ENCODE data around the gene FZR1.

FZR1 gene

DNA sequence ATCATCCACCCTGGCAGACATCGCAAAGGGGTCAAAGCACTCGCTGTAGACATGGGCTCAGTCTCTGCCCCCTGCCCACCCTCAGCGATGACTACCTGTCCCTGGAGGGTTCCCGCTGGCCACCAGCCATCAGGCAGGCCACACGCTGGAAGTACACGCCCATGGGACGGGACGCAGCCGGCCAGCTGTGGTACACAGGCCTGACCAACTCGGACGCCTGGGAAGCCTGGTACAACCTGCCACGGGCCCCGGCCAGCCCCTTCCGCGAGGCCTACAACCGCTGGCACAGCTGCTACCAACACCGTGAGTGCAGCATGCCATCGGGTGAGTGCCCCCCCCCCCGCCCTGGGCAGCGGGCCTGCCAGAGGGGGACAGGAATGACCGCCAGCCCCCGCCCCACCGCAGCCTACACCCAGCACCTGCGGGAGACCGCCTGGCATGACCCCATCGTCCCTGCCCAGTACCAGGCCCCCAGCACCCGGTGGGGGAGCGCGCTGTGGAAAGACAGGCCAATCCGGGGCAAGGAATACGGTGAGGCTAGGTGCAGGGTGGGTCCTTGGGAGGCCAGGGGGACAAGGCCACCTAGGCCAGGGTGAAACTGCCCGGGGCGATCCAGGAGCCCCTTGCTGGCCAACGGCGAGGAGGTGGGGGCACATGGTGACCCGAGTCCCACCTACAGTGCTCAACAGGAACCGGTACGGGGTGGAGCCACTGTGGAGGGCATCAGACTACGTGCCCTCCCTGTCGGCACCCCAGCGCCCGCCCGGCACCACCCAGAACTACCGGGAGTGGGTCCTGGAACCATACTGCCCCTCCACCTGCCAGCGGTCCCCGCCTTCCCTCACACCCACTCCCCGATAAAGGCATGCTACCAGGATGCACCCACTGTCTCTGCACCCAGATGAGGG, 37.3 kb downstream of the FZR1 start:
- no peak overlapping the region for H3K27ac ChIP-seq (ENCODE audit: insufficient read depth in 1 of 2, low read depth in 1 of 2, low read length in 2 of 2, poor library complexity in 1 of 2, severe bottlenecking in 2 of 2)
- no peak for DNase-seq
- WGBS (ENCODE audit: insufficient coverage): 92% methylated on average over 32 of the region's 47 CpGs
- H3K4me1 ChIP-seq (ENCODE audit: control extremely low read depth in 1 of 4, control insufficient read depth in 4 of 4, insufficient read depth in 4 of 4, low read length in 3 of 4): peaks cover 0 to 6% (median 1%) of the 10 kb centered on the region in 4 experiments
- no peaks in the 10 kb centered on the region for H3K9me3 ChIP-seq (ENCODE audit: control extremely low read depth in 1 of 5, control insufficient read depth in 4 of 5, insufficient read depth in 2 of 5, low read depth in 1 of 5, low read length in 4 of 5)
- H3K36me3 ChIP-seq (ENCODE audit: control insufficient read depth in 4 of 4, insufficient read depth in 4 of 4, low read length in 3 of 4): peaks cover 2 to 59% (median 34%) of the 10 kb centered on the region in 4 experiments
- no peak overlapping the region for H3K4me3 ChIP-seq (ENCODE audit: control insufficient read depth in 1 of 7, extremely low read depth in 1 of 7, insufficient read depth in 4 of 7, low read depth in 2 of 7, low read length in 6 of 7)
- ChIA-PET POLR2A (no interaction called here), CTCF (interaction anchor here (1.3 to 4.4 kb wide), 3 partner anchors 12 to 79 kb away, joined by 4 to 25 read pairs (median 5); partner anchors contain the start of gene MFSD12)
- H3K27me3 ChIP-seq (replicated peaks in 2 of 5; ENCODE audit: control insufficient read depth in 4 of 5, insufficient read depth in 5 of 5, low read length in 4 of 5): no peaks in the 10 kb centered on the region

DNA sequence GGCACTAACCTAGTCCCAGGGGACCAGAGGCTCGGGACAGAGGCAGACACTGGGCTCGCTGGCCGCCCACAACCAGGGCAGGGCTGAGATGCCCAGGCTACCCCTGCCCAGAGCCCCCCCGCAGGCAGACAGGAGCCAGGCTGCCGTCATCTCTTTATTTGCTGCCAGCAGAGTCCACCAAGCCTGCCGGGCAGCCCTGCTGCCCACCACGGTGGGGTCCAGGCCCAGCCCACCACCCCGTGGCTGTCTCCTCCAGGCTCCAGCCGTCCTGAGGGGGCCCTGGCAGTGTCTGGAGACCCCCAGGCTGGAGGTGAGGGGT, 37.9 kb downstream of the FZR1 start:
- CTCF ChIA-PET: interaction anchor here (1.3 to 4.4 kb wide), 5 partner anchors 13 to 78 kb away, joined by 4 to 25 read pairs (median 5); partner anchors contain the start of gene MFSD12
- WGBS (ENCODE audit: insufficient coverage): 91% methylated on average over 9 of the region's 9 CpGs
- no peaks in the 10 kb centered on the region for H3K9me3 ChIP-seq (ENCODE audit: control extremely low read depth in 1 of 5, control insufficient read depth in 4 of 5, insufficient read depth in 2 of 5, low read depth in 1 of 5, low read length in 4 of 5)
- no peaks in the 10 kb centered on the region for H3K27me3 ChIP-seq (replicated peaks in 2 of 5; ENCODE audit: control insufficient read depth in 4 of 5, insufficient read depth in 5 of 5, low read length in 4 of 5)
- no peak for DNase-seq
- no peak overlapping the region for H3K27ac ChIP-seq (ENCODE audit: insufficient read depth in 1 of 2, low read depth in 1 of 2, low read length in 2 of 2, poor library complexity in 1 of 2, severe bottlenecking in 2 of 2)
- peaks cover 0 to 12% (median 1%) of the 10 kb centered on the region in 4 experiments for H3K4me1 ChIP-seq (ENCODE audit: control extremely low read depth in 1 of 4, control insufficient read depth in 4 of 4, insufficient read depth in 4 of 4, low read length in 3 of 4)
- POLR2A ChIA-PET: no interaction called here
- no peak overlapping the region for H3K4me3 ChIP-seq (ENCODE audit: control insufficient read depth in 1 of 7, extremely low read depth in 1 of 7, insufficient read depth in 4 of 7, low read depth in 2 of 7, low read length in 6 of 7)
- H3K36me3 ChIP-seq (ENCODE audit: control insufficient read depth in 4 of 4, insufficient read depth in 4 of 4, low read length in 3 of 4): peaks cover 2 to 62% (median 33%) of the 10 kb centered on the region in 4 experiments

DNA sequence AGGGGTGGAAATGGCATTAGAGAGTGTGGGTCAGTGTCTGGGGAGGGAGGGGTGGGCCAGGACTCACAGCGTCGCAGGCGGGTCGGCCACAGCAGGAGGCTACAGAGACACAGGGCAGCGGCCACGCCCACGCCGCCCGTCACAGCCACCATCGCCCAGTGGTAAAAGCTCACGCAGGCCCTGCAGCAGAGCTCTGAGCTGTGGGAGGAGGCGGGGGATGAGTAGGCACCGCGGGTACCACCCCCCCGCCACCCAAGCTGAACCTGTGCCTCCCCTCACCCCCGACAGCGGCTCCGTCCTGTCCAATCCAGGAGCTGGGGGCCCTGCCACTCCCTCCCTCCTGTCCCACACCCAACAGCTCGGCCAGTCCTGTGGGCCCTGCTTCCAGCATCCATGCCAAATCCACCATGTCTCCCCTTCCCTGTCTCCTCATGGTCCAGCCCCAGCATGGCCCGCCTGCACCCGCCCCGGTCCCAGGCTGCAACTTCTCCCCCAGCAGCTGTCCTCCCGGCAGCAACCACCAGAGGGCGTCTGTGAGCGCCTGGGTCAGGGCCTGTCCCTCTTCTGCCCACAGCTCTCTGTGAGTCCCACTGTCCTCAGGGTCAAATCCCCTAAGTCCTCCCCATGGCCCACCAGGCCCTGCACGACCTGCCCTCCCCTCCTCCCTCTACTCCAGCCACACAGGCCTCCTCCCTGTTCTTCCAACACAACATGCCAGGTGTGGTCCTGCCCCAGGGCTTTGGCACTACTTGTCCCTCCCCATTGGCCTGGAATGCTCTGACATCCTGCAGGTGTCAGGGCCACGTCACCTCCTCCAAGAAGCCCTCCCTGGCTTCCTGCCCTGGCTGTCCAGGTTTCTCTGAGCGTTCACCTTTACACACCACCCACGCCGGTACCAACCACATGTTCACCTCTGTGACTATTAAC, 38.9 kb downstream of the FZR1 start:
- DNase-seq: peak in 2 of 3 donors; percentile 50 to 64
- Histone ChIP-seq H3K9me3 (ENCODE audit: control extremely low read depth in 1 of 5, control insufficient read depth in 4 of 5, insufficient read depth in 2 of 5, low read depth in 1 of 5, low read length in 4 of 5) (no peaks in the 10 kb centered on the region), H3K27me3 (replicated peaks in 2 of 5; ENCODE audit: control insufficient read depth in 4 of 5, insufficient read depth in 5 of 5, low read length in 4 of 5) (no peaks in the 10 kb centered on the region), H3K4me3 (ENCODE audit: control insufficient read depth in 1 of 7, extremely low read depth in 1 of 7, insufficient read depth in 4 of 7, low read depth in 2 of 7, low read length in 6 of 7) (no peak overlapping the region), H3K36me3 (ENCODE audit: control insufficient read depth in 4 of 4, insufficient read depth in 4 of 4, low read length in 3 of 4) (peaks cover 2 to 61% (median 26%) of the 10 kb centered on the region in 4 experiments), H3K4me1 (ENCODE audit: control extremely low read depth in 1 of 4, control insufficient read depth in 4 of 4, insufficient read depth in 4 of 4, low read length in 3 of 4) (peaks cover 0 to 13% (median 1%) of the 10 kb centered on the region in 4 experiments), H3K27ac (ENCODE audit: insufficient read depth in 1 of 2, low read depth in 1 of 2, low read length in 2 of 2, poor library complexity in 1 of 2, severe bottlenecking in 2 of 2) (no peak overlapping the region)
- ChIA-PET POLR2A (no interaction called here), CTCF (interaction anchor here (0.8 to 4.4 kb wide), 13 partner anchors 10 to 109 kb away, joined by 3 to 25 read pairs (median 5); partner anchors contain the start of gene MFSD12)
- 68% methylated on average over 23 of the region's 30 CpGs for WGBS (ENCODE audit: insufficient coverage)

DNA sequence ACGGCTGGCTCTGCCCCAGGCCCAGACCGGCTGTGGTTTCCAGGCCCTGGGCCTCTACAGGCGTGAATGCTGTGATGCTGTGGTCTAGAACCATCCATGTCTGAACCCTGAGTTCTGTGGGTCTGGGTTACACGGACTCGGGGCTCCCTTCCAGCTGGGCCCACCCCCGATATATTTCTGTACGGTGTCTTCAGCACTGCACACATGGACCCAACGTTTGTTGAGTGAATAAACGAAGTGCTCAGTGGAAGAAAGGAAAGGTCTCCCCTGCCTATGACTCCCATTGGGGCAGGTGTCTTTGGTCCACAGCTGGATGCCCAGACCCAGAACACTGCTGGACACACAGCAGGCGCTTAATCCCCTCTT, 39.5 kb downstream of the FZR1 start:
- Histone ChIP-seq H3K36me3 (ENCODE audit: control insufficient read depth in 4 of 4, insufficient read depth in 4 of 4, low read length in 3 of 4) (peaks cover 2 to 61% (median 26%) of the 10 kb centered on the region in 4 experiments), H3K27me3 (replicated peaks in 2 of 5; ENCODE audit: control insufficient read depth in 4 of 5, insufficient read depth in 5 of 5, low read length in 4 of 5) (no peaks in the 10 kb centered on the region), H3K27ac (ENCODE audit: insufficient read depth in 1 of 2, low read depth in 1 of 2, low read length in 2 of 2, poor library complexity in 1 of 2, severe bottlenecking in 2 of 2) (no peak overlapping the region), H3K9me3 (ENCODE audit: control extremely low read depth in 1 of 5, control insufficient read depth in 4 of 5, insufficient read depth in 2 of 5, low read depth in 1 of 5, low read length in 4 of 5) (no peaks in the 10 kb centered on the region), H3K4me1 (ENCODE audit: control extremely low read depth in 1 of 4, control insufficient read depth in 4 of 4, insufficient read depth in 4 of 4, low read length in 3 of 4) (peaks cover 0 to 13% (median 1%) of the 10 kb centered on the region in 4 experiments), H3K4me3 (ENCODE audit: control insufficient read depth in 1 of 7, extremely low read depth in 1 of 7, insufficient read depth in 4 of 7, low read depth in 2 of 7, low read length in 6 of 7) (no peak overlapping the region)
- ChIA-PET POLR2A (no interaction called here), CTCF (interaction anchor here (1.1 to 4.4 kb wide), 9 partner anchors 9 to 108 kb away, joined by 3 to 25 read pairs (median 5); partner anchors contain the start of gene MFSD12)
- DNase-seq: no peak
- 87% methylated on average over 9 of the region's 10 CpGs for WGBS (ENCODE audit: insufficient coverage)

DNA sequence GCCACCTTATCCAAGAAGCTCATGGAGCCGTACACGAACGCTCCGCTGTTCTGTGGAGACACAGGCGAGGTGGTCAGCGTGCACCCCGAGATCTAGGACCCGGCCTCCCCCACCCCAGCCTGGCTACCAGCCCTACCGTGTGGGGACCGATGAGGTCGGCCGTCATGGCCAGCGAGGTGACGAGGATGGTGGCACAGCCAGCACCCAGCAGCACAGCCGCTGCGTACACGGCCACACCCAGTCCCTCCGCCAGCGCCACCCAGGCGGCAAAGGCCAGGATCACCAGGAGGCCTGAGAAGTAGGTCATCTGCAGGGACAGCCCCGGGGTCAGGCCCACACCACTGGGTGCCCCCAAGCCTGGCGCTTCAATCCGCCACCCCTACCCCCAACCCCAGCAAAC, 40.0 kb downstream of the FZR1 start:
- no peak for DNase-seq
- Histone ChIP-seq H3K36me3 (ENCODE audit: control insufficient read depth in 4 of 4, insufficient read depth in 4 of 4, low read length in 3 of 4) (peaks cover 2 to 65% (median 28%) of the 10 kb centered on the region in 4 experiments), H3K4me1 (ENCODE audit: control extremely low read depth in 1 of 4, control insufficient read depth in 4 of 4, insufficient read depth in 4 of 4, low read length in 3 of 4) (peaks cover 0 to 13% (median 1%) of the 10 kb centered on the region in 4 experiments), H3K27me3 (replicated peaks in 2 of 5; ENCODE audit: control insufficient read depth in 4 of 5, insufficient read depth in 5 of 5, low read length in 4 of 5) (no peaks in the 10 kb centered on the region), H3K9me3 (ENCODE audit: control extremely low read depth in 1 of 5, control insufficient read depth in 4 of 5, insufficient read depth in 2 of 5, low read depth in 1 of 5, low read length in 4 of 5) (no peaks in the 10 kb centered on the region), H3K4me3 (ENCODE audit: control insufficient read depth in 1 of 7, extremely low read depth in 1 of 7, insufficient read depth in 4 of 7, low read depth in 2 of 7, low read length in 6 of 7) (no peak overlapping the region), H3K27ac (ENCODE audit: insufficient read depth in 1 of 2, low read depth in 1 of 2, low read length in 2 of 2, poor library complexity in 1 of 2, severe bottlenecking in 2 of 2) (no peak overlapping the region)
- ChIA-PET POLR2A (no interaction called here), CTCF (interaction anchor here (0.7 to 4.4 kb wide), 10 partner anchors 9 to 117 kb away, joined by 3 to 25 read pairs (median 4); partner anchors contain the start of gene MFSD12)
- 95% methylated on average over 21 of the region's 23 CpGs for WGBS (ENCODE audit: insufficient coverage)

DNA sequence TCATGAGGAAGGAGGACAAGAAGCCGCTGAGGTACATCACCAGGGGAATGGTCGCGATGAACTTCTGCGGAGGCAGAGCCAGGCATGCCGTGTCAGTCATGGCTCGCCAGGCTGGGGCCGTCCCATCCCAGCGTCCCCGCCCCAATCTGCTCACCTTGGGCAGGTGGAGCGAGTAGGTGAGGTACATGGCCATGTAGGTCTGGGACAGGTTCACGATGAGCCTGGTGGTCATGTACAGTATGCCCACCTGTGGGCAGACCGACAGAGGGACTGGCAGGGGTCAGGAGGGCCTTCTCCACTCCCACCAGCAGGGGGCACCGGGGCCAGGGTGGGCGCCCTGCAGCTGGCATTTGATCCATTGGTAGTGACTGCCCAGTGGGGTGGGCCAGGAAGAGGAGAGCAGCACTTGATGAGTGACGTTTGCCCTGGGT, 41.2 kb downstream of the FZR1 start:
- ChIA-PET POLR2A (no interaction called here), CTCF (interaction anchor here (1.1 to 2.1 kb wide), 3 partner anchors 10 to 61 kb away, joined by 3 to 4 read pairs (median 4); partner anchors contain the start of gene MFSD12)
- H3K27ac ChIP-seq (ENCODE audit: insufficient read depth in 1 of 2, low read depth in 1 of 2, low read length in 2 of 2, poor library complexity in 1 of 2, severe bottlenecking in 2 of 2): no peak overlapping the region
- H3K9me3 ChIP-seq (ENCODE audit: control extremely low read depth in 1 of 5, control insufficient read depth in 4 of 5, insufficient read depth in 2 of 5, low read depth in 1 of 5, low read length in 4 of 5): no peaks in the 10 kb centered on the region
- H3K27me3 ChIP-seq (replicated peaks in 2 of 5; ENCODE audit: control insufficient read depth in 4 of 5, insufficient read depth in 5 of 5, low read length in 4 of 5): no peaks in the 10 kb centered on the region
- H3K4me1 ChIP-seq (ENCODE audit: control extremely low read depth in 1 of 4, control insufficient read depth in 4 of 4, insufficient read depth in 4 of 4, low read length in 3 of 4): peaks cover 0 to 13% (median 1%) of the 10 kb centered on the region in 4 experiments
- H3K4me3 ChIP-seq (ENCODE audit: control insufficient read depth in 1 of 7, extremely low read depth in 1 of 7, insufficient read depth in 4 of 7, low read depth in 2 of 7, low read length in 6 of 7): no peak overlapping the region
- WGBS (ENCODE audit: insufficient coverage): 98% methylated on average over 14 of the region's 15 CpGs
- peaks cover 2 to 69% (median 28%) of the 10 kb centered on the region in 4 experiments for H3K36me3 ChIP-seq (ENCODE audit: control insufficient read depth in 4 of 4, insufficient read depth in 4 of 4, low read length in 3 of 4)
- no peak for DNase-seq
